Renal pelvis (tissue), 4 donors: ENCODE data around the gene MYH7B. TPM values are rescaled to one million over a fixed set of nuclear protein-coding genes. Genes with fewer than 3 reads are reported as not detected.
A peak's percentile ranks its signal among the peaks of the same experiment; 100 is the strongest.

Experiments
- DNase-seq: peaks from one replicate; pipeline ENCODE4 v3.0.0-alpha.2; 2013
- polyA plus RNA-seq, 3 donors: library from polyadenylated mRNA; unstranded; fragments of 120-200 nt; gene quantifications; one replicate each; pipeline ENCODE4 v1.2.1, GENCODE V29; 2013; ENCODE audit not compliant: insufficient read length in 3 of 3

Gene MYH7B
- polyA plus RNA-seq, 3 donors, result 1.2 to 2.7 (median 1.9) TPM

DNA sequence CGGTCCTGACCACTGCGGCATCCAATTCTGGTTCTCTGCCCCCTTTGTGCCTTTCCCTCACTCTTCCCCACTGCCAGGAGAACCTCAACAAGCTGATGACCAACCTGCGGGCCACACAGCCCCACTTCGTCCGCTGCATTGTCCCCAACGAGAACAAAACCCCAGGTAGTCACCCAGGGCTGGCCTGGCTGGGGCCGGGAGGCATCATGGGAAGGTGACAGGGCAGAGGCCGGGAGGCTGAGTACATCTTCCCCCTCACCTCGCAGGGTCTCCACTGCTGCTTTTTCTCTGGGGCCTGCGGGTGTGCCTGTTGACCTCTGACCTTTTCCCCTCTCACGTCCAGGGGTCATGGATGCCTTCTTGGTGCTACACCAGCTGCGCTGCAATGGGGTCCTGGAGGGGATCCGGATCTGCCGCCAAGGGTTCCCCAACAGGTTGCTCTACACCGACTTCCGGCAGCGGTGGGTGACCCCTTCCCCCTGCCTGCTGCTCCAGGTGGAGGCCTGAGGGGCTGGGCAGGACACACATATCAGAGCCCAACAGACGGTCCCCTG, 35.1 kb downstream of the MYH7B start:
- DNase-seq, result no peak

DNA sequence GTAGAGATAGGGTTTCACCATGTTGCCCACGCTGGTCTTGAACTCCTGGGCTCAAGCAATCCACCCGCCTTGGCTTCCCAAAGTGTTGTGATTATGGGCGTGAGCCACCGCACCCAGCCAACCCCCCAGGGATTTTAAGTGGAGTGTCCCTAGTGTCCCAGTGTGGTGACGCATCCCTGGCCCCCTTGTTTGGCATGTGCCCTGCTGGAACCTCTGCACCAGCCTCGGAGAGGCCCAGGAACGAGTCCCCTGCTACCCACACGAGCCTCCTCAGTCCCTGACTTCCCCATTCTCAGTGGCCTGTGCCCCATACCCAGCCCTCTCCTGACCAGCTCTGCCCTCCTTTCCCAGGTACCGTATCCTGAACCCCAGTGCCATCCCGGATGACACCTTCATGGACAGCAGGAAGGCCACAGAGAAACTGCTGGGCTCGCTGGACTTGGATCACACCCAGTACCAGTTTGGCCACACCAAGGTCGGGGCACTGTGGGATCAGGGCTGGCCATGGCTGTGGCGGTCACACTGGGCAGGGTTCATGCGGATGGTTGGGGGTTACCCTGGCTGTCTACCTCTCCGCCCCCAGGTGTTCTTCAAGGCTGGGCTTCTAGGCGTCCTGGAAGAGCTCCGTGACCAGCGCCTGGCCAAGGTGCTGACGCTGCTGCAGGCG, 37.2 kb downstream of the MYH7B start:
- DNase-seq, result no peak

DNA sequence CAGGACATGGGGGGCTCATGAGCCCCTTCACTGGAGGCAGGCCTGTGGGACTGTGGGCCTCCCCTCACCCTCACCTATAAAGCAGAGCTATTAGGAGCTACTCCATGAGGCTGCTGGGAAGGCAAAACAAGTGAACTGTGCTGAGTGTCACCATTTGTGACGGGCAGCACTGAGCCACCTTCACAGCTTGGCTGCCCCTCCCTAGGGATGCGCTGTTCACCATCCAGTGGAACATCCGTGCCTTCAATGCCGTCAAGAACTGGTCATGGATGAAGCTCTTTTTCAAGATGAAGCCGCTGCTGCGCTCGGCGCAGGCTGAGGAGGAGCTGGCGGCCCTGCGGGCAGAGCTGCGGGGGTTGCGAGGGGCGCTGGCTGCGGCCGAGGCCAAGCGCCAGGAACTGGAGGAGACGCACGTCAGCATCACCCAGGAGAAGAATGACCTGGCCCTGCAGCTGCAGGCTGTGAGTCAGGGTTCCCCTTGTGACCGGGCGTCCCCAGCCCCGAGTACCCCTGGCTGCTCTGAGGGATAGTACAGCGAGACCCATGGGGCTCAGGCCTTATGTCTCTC, 38.4 kb downstream of the MYH7B start:
- DNase-seq, result no peak

DNA sequence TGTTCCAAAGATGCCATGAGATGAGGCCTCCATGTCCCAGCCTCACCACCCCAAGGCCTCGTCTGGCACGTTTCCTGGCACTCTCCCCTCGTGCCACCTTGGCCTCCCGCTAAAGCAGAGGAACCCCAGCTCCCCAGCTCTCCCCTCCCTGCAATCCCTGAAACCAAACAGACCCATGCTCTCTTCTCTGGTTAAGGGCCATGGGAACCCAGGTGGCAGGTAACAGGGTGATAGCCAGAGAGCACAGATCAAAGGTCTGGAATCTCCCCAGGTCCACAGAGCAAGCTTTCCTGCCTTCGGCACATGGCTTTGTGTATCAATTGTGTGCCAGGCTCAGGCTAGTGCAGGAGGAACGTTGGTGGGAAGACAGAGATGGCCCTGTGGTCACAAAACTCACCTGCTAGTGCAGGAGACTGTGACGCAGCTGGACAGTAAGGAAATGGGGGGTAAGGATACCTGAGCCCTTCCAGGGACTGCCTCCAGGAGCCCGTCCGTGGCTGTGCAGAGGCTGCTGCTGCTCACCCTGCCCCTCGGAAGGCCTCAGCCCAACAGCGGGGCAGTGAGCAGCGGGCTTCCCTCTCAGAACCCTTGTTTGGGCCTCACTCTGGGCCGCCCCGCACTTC, 39.0 kb downstream of the MYH7B start:
- no peak for DNase-seq

DNA sequence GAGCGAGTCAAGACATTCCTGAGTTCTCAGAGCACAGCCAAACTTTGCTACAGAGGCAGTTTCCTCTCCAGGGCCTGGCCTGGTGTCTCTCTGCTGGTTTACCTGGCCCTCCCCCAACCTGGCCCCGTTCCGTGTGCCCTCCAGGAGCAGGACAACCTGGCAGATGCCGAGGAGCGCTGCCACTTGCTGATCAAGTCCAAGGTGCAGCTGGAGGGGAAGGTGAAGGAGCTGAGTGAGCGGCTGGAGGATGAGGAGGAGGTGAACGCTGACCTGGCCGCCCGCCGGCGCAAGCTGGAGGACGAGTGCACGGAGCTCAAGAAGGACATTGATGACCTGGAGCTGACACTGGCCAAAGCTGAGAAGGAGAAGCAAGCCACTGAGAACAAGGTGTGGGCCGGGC, 39.5 kb downstream of the MYH7B start:
- no peak for DNase-seq

DNA sequence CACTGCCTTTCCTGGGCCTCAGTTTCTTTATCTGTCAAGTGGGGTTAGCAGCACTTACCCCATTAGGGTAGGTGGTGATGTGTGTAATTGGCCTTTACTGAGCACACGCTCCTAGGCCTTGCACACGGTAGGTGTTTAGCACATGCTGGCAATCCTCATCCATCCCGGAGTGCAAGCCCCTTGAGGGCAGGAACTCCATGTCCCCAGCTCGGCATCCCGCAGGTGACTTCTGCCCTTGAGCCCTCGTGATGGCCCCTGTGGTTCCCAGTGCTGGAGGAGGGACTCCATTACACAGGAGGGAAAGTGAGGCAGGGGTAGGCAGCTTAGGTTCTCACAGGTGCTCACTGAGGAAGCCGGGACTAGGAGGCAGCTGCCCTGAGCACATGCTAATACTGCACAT, 40.0 kb downstream of the MYH7B start:
- DNase-seq, result no peak

DNA sequence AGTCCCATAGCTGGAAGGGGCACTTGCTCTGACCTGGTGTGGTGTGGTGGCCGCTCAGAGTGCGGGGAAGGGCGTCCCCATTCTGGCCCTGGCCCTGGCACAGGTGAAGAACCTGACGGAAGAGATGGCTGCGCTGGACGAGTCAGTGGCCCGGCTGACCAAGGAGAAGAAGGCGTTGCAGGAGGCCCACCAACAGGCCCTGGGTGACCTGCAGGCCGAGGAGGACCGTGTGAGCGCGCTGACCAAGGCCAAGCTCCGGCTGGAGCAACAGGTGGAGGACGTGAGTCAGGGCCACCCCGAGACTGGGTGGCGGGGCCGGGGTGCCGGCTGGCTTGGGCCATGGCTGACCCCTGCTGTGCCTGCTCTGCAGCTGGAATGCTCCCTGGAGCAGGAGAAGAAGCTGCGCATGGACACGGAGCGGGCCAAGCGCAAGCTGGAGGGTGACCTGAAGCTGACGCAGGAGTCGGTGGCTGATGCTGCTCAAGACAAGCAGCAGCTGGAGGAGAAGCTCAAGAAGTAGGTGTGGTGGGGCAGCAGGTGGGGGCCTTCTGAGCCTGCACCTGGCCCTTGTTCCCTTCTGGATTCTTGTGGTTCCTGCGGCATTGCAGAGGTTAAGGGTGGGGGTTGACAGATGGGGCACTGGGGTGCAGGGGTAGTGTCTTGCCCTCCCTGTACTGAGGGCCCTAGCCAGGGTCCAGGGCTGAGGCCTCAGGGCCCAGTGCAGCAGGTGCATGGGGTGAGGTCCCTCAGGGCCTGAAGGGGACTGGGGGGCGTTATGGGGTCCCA, 40.8 kb downstream of the MYH7B start:
- DNase-seq, result no peak

DNA sequence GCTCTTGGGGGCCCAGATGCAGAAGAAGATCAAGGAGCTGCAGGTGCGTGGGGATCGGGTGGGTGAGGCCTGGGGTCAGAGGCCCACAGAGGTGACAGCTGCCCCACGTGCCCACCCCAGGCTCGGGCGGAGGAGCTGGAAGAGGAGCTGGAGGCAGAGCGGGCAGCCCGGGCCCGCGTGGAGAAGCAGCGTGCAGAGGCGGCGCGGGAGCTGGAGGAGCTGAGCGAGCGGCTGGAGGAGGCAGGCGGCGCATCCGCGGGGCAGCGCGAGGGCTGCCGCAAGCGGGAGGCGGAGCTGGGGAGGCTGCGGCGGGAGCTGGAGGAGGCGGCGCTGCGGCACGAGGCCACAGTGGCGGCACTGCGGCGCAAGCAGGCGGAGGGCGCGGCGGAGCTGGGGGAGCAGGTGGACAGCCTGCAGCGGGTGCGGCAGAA, 41.5 kb downstream of the MYH7B start:
- peak; percentile 64 for DNase-seq

DNA sequence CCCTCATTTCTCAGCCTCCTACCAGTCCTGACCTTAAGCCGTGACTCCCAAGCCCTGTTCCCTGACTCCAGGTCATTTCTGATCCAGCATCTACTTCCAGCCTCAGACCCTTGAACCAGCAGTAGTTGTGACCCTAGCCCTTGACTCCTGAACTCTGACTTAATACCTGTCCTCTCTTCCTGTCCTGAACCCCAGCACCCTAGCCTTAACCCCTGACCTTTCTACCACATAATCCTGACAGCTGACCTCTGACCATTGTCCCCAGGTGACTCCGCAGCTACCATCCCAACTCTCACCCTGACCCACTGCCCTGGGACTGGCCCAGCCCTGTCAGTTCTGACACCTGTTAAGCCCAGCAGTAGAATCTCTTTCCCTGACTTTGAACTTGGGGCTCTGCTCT, 42.1 kb downstream of the MYH7B start:
- no peak for DNase-seq

DNA sequence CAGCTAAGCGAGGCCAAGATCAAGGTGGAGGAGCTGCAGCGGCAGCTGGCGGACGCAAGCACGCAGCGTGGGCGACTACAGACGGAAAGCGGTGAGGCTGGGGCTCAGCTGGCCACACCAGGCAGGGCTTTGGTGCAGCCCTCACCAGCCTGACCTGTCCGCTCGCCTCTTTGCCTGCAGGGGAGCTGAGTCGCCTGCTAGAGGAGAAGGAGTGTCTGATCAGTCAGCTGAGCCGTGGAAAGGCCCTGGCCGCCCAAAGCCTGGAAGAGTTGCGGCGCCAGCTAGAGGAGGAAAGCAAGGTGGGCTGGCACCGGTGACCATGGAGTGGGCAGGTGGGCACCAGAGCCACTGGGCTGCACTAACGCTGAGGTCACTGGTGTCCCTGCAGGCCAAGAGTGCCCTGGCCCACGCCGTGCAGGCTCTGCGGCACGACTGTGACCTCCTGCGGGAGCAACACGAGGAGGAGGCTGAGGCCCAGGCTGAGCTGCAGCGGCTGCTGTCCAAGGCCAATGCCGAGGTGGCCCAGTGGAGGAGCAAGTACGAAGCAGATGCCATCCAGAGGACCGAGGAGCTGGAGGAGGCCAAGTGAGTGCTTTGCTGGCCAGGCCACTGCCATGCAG, 42.8 kb downstream of the MYH7B start:
- no peak for DNase-seq

DNA sequence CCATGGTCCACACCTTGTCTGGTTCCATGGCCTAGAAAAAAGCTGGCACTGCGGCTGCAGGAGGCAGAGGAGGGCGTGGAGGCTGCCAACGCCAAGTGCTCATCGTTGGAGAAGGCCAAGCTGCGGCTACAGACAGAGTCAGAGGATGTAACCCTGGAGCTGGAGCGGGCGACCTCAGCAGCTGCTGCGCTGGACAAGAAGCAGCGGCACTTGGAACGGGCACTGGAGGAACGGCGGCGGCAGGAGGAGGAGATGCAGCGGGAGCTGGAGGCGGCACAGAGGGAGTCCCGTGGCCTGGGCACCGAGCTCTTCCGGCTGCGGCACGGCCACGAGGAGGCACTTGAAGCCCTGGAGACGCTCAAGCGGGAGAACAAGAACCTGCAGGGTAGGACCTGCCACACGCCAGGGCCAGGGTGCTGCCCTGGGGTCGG, 43.4 kb downstream of the MYH7B start:
- no peak for DNase-seq

DNA sequence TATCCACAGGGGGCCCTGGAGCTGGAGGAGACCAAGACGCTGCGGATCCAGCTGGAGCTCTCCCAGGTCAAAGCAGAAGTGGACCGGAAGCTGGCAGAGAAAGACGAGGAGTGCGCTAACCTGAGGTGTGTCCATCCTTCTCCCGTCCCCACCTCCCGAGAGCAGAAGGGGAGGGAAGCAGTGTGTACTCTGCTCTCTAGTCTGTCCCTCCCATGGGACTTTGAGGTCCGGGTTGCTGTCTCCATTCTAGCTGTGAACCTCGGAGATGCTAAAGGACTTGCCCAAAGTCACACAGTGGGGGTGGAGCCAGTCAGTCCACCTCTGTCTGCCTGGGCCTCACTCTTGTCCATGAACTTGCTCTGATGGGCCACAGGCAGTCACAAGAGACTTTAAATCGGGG, 44.1 kb downstream of the MYH7B start:
- no peak for DNase-seq

DNA sequence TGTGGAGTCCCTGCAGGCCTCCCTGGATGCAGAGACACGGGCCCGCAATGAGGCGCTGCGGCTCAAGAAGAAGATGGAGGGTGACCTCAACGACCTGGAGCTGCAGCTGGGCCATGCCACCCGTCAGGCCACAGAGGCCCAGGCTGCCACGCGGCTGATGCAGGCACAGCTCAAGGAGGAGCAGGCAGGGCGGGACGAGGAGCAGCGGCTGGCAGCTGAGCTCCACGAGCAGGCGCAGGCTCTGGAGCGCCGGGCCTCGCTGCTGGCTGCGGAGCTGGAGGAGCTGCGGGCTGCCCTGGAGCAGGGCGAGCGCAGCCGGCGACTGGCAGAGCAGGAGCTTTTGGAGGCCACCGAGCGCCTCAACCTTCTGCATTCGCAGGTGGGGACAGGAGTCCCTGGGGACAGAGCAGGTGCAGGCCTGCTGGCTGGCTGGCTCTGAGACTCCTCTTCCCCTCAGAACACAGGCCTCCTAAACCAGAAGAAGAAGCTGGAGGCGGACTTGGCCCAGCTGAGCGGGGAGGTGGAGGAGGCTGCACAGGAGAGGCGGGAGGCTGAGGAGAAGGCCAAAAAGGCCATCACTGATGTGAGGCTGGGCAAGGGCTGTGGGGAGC, 44.7 kb downstream of the MYH7B start:
- no peak for DNase-seq

DNA sequence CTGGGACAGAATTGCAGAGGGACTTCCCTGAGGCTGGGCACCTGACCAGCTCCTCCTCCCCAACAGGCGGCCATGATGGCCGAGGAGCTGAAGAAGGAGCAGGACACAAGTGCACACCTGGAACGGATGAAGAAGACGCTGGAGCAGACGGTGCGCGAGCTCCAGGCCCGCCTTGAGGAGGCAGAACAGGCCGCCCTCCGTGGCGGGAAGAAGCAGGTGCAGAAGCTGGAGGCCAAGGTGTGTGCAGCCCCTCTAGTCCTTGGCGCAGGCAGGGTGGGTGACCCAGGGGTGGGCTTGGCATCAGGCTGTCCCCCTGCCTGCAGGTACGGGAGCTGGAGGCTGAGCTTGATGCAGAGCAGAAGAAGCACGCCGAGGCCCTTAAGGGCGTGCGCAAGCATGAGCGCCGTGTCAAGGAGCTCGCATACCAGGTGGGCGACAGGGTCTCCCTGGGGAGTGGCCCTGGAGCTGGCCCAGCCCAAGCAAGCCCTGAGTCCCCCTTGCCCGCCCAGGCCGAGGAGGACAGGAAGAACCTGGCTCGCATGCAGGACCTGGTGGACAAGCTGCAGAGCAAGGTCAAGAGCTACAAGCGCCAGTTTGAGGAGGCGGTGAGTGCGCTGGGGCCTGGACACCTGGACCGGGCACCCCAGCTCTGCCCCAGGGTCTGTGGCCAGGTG, 45.4 kb downstream of the MYH7B start:
- DNase-seq, result no peak

DNA sequence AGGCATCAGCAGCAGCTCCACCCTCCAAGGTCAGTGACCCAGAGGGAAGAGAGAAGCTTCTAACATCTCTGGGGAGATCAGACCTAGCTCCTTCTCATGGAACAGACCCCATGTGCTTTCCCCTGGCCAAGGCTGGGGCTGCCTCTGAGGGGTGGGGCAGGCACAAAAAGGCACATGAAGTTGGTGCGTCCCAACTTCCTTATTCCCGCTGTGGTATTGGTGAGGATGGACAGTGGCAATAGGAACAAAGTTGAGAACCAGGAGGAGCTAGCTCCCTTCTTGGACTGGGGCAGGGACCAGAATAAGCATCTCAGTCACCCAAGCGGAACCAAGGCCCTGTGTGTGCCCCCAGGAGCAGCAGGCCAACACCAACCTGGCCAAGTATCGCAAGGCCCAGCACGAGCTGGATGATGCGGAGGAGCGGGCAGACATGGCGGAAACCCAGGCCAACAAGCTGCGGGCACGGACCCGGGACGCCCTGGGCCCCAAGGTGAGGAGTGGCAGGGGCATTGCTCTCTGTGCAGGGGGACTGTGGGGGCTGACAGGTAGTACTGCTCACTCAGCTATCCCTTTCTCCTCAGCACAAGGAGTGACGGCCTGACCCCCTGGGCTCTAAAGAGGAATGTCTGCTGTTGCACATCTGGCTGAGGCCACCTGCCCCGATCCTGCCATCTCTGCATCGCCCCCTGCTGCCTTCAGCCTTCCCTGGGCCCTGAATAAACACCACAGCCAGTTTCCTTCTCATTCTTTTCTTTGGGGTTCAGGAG, 46.1 kb downstream of the MYH7B start:
- DNase-seq, result no peak

DNA sequence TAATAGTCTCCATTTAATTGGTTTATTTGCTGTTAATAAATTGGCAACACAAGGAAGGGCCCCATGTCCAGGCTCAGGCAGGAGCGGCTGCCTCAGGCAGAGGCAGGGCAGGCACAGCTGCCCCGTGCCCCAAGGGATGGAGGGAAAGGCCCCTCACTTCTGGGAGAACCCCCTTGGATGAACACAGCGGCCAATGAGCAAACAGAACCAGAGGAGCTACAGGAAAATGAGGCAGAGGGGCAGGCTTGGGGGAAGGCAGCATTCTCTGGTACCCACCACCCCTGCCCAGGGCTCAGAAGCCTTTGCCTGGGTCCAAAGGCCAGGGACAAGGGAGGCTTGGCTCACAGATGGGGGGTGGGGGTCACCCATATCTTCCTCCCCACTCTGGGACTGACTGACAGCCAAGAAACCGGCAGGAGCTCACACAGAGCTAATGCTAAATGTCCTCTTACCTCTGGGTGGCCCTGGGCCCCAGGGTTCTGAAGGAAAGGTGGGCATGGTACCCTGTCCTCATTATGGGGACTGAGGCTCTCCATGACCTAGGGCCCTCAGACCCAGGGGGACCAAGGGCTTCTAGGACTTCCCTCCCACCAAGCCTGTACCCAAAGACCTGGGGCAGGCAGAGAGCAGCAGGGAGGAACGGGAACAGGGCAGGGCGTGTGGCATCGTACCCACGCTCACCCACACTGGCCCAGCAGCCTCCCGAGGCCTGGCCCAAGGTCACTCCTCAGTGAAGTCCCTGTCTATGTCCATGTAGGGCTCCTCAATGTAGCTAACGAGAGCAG, 47.0 kb downstream of the MYH7B start:
- no peak for DNase-seq

DNA sequence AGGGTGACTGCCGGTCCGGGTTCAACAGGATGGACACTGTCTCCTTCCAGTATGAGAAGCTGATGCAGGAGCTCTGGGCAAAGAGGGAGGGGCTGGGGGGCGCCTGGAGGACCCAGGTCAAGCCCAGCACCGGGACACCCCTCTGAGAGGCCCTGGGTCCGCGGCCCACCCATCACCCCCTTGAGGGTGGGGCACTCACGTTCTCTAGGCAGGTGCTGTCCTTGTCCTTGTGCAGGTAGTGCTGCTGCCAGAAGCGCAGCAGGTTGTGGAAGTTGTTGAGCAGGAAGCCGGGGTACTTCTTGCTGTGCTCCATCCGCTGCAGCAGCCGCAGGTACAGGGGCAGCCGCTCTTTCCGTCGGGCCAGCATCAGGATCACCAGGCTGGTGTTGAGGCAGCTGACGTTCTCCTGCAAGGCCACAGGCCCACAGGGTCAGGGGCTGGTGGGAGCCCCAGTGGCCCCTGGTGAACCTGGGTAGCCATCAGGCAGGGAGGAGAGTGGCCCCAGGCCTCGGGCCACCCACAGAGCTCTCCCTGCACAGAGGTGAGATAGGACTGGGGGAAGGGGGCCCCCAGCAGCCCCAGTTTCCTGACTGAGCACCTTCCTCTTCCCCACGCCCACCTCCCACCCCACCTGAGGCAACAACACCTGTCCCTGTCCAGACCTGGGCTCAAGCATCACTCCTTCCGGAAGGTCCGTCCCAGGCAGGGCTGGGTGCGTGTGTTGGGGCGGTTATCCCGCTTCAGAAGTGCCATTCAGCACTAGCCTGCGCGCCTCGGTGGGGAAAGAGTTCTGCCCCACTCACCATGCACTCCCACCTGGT, 47.8 kb downstream of the MYH7B start:
- DNase-seq, result no peak

DNA sequence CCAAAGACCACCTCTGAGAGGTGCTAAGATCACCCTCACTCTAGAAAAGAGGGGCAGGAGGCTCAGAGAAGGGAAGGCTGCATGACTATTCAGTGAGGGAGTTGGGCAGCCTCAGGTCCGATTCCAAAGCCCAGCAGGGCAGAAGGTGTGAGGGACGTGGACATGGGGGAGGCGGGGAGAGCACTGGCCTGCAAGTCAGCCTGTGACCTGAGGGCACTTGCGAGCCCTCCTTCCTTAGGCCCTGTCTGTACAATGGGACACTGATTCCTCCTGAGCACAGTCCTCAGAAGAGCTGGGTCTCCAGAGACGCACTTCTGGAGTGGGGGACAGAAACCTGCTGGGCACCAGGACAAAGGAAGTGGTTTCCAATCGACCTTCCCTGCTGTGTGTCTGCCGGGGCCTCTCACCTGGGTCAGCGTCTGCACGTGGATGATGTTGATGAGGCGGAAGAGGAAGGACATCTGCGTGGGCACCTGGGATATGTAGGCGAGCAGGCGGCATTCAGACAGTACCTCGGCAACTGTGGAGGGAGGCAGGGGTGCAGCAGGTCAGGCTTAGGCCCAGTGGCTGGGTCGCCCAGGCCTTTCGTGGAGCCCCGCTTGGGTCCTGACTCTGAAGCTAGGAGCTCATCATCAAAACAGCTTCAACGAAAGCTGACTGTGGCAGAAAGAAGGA, 48.5 kb downstream of the MYH7B start:
- DNase-seq, result no peak
